Measurements from ENCODE around the gene DENND1A. TPM values are rescaled to one million over a fixed set of nuclear protein-coding genes. Genes with fewer than 3 reads are reported as not detected.
A peak's percentile ranks its signal among the peaks of the same experiment; 100 is the strongest.

DENND1A gene
- total RNA-seq, 1 donor = 22.9 TPM

GRCh38 chr9:123378025-123378424, 551.9 kb downstream of the DENND1A start:
- TF ChIP-seq, protein P1, sequence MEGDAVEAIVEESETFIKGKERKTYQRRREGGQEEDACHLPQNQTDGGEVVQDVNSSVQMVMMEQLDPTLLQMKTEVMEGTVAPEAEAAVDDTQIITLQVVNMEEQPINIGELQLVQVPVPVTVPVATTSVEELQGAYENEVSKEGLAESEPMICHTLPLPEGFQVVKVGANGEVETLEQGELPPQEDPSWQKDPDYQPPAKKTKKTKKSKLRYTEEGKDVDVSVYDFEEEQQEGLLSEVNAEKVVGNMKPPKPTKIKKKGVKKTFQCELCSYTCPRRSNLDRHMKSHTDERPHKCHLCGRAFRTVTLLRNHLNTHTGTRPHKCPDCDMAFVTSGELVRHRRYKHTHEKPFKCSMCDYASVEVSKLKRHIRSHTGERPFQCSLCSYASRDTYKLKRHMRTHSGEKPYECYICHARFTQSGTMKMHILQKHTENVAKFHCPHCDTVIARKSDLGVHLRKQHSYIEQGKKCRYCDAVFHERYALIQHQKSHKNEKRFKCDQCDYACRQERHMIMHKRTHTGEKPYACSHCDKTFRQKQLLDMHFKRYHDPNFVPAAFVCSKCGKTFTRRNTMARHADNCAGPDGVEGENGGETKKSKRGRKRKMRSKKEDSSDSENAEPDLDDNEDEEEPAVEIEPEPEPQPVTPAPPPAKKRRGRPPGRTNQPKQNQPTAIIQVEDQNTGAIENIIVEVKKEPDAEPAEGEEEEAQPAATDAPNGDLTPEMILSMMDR (IDR thresholded peaks at IDR 0.05; ENCODE audit: insufficient read depth, low read depth, low read length) = no peak
- no peak overlapping the region for H3K4me3 ChIP-seq (ENCODE audit: low read depth, low read length)
- DNase-seq (ENCODE audit: low read depth) = no peak

- TF ChIP-seq, protein P1 (IDR thresholded peaks at IDR 0.05; ENCODE audit: insufficient read depth, low read depth, low read length) = no peak
- H3K4me3 ChIP-seq (ENCODE audit: low read depth, low read length) = no peak overlapping the region
- DNase-seq (ENCODE audit: low read depth) = peak; percentile 15
These were observed 552.5 kb downstream of the DENND1A start for GRCh38 chr9:123377211-123377971.

GRCh38 chr9:123376218-123377071, 553.5 kb downstream of the DENND1A start:
- no peak for DNase-seq (ENCODE audit: low read depth)
- no peak overlapping the region for H3K4me3 ChIP-seq (ENCODE audit: low read depth, low read length)
- TF ChIP-seq, protein P1 (IDR thresholded peaks at IDR 0.05; ENCODE audit: insufficient read depth, low read depth, low read length) = no peak

DNA sequence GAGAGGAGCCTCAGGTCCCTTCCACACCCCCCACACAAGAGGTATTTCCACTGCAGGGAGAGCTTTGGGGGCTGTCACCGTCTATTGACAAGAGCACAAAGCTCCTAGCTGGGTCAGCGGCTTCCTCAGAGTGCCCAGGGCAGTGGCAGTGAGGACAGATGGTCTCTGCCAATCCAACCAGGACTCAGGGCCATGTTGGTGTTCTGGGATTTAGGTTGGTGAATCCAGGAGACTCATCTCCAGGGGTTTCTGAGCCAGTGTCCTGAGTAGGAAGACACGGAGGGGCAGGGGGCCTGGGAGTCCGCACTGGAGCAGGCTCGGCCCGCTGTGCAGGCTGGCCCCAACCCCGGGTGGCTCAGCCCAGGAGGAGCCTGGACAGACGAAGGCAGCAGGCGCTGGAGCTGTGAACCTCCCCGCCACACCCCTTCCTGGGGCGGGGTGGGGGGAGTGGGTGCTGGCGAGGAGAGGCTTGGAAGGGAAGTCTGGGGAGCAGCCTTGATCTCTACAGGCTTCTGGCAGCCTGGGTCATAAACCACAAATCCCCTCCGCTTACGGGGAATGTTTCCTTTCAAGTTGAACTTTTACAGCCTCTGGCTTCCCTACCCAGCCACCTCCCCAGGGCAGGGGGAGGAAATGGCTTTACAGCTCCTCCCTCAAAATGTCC, 554.3 kb downstream of the DENND1A start:
- TF ChIP-seq, protein P1 (IDR thresholded peaks at IDR 0.05; ENCODE audit: insufficient read depth, low read depth, low read length) = no peak
- no peak overlapping the region for H3K4me3 ChIP-seq (ENCODE audit: low read depth, low read length)
- peak; percentile 92 for DNase-seq (ENCODE audit: low read depth)

DNA sequence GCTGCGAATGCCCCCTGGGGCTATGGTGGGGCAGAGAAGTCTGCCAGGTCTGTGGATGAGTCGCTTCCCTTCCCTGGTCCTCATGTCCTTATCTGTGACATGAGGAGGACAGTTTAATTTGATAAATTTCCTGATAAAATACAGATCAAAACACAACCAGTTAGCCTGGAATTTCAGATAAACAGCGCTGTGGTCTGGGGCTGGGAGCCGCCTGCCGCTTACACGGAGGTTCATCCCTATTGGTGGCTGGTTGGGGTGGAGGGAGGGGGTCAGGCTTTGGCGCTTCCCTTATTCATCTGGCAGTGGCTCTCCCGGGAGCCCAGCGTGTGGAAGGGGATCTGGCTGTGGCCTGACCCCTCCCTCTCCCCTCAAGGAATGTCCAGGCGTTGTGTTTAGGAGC, 556.0 kb downstream of the DENND1A start:
- H3K4me3 ChIP-seq (ENCODE audit: low read depth, low read length) = no peak overlapping the region
- DNase-seq (ENCODE audit: low read depth) = peak; percentile 76
- TF ChIP-seq, protein P1 (IDR thresholded peaks at IDR 0.05; ENCODE audit: insufficient read depth, low read depth, low read length) = no peak

DNA sequence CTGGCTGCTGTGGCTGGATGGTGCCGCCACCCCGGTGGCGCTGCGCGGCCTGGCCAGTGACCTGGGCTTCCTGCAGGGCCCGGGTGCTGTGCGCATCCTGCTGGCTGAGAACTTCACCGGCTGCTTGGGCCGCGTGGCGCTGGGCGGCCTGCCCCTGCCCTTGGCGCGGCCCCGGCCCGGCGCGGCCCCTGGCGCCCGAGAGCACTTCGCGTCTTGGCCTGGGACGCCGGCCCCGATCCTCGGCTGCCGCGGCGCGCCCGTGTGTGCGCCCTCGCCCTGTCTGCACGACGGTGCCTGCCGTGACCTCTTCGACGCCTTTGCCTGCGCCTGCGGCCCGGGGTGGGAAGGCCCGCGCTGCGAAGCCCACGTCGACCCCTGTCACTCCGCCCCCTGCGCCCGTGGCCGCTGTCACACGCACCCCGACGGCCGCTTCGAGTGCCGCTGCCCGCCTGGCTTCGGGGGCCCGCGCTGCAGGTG, 556.4 kb downstream of the DENND1A start:
- no peak overlapping the region for H3K4me3 ChIP-seq (ENCODE audit: low read depth, low read length)
- no peak for DNase-seq (ENCODE audit: low read depth)
- TF ChIP-seq, protein P1 (IDR thresholded peaks at IDR 0.05; ENCODE audit: insufficient read depth, low read depth, low read length) = no peak

Measured in fibroblast of villous mesenchyme (primary cell).